Osteoblast (primary cell): ENCODE measurements around the gene DESI1. TPM values are rescaled to one million over a fixed set of nuclear protein-coding genes. Genes with fewer than 3 reads are reported as not detected.
"Not testable (repeated sequence)": the region's sequence is repeated elsewhere in the genome, so short reads cannot be mapped to it uniquely, and the experiment has no call there.

Source experiments
- DNase-seq: peaks from one replicate; pipeline ENCODE4 v3.0.0; 2011; ENCODE audit warnings: low spot score, mixed read lengths; ENCODE audit not compliant: insufficient read length; ENCODE audit errors: missing footprints
- H2AFZ ChIP-seq: 2 replicates; pipeline ENCODE4 v1.6.0; 2011; ENCODE audit warnings: mild to moderate bottlenecking, low read length
- H3K27ac ChIP-seq: 2 replicates; pipeline ENCODE4 v1.5.1; 2011; ENCODE audit warnings: mild to moderate bottlenecking, low read depth, low read length, moderate library complexity
- H3K27me3 ChIP-seq: 2 replicates; pipeline ENCODE4 v1.6.0; 2012; ENCODE audit warnings: mild to moderate bottlenecking, control low read depth, inconsistent platforms, low read length, moderate library complexity; ENCODE audit not compliant: insufficient read depth
- H3K36me3 ChIP-seq: 2 replicates; pipeline ENCODE4 v1.5.1; 2011; ENCODE audit warnings: mild to moderate bottlenecking, low read length, control low read depth, moderate library complexity; ENCODE audit not compliant: insufficient read depth
- H3K4me1 ChIP-seq: 2 replicates; pipeline ENCODE4 v1.5.1; 2011; ENCODE audit warnings: mild to moderate bottlenecking, low read length, control low read depth, moderate library complexity; ENCODE audit not compliant: insufficient read depth
- H3K4me2 ChIP-seq: 2 replicates; pipeline ENCODE4 v1.6.0; 2011; ENCODE audit warnings: mild to moderate bottlenecking, low read length; ENCODE audit not compliant: insufficient read depth
- H3K4me3 ChIP-seq: fragments of 200-600 bp; sonication (generic); 3 replicates; pipeline ENCODE4 v1.5.1; 2012; ENCODE audit warnings: mild to moderate bottlenecking, low read length, inconsistent platforms; ENCODE audit not compliant: insufficient read depth
- H3K79me2 ChIP-seq: 2 replicates; pipeline ENCODE4 v1.6.0; 2012; ENCODE audit warnings: mild to moderate bottlenecking, low read length, control low read depth, inconsistent platforms; ENCODE audit not compliant: insufficient read depth
- H3K9me3 ChIP-seq: 2 replicates; pipeline ENCODE4 v1.5.1; 2011; ENCODE audit warnings: low read depth, low read length, control low read depth
- H4K20me1 ChIP-seq: 2 replicates; pipeline ENCODE4 v1.6.0; 2012; ENCODE audit warnings: mild to moderate bottlenecking, low read length, control low read depth; ENCODE audit not compliant: insufficient read depth
- total RNA-seq: library from RNA; depleted of rRNA; stranded (reverse); fragments of >200 nt; gene quantifications from 2 replicates; pipeline ENCODE4 v1.2.3, GENCODE V29; 2012
- TF ChIP-seq, protein P1 (sequence below): IDR thresholded peaks from 2 replicates; pipeline ENCODE4 v1.5.1; 2011; ENCODE audit warnings: mild to moderate bottlenecking, low read depth, low read length, moderate library complexity; ENCODE audit errors: extremely low read depth

Gene DESI1
- total RNA-seq, 1 donor: 16.3 TPM

- DNase-seq: no peak
- peaks cover 57% of the 10 kb centered on the region for H3K79me2 ChIP-seq
- H4K20me1 ChIP-seq: peaks cover 15% of the 10 kb centered on the region
- no peaks in the 10 kb centered on the region for H3K4me1 ChIP-seq
- H2AFZ ChIP-seq: no peak overlapping the region
- no peaks in the 10 kb centered on the region for H3K9me3 ChIP-seq
- no peak overlapping the region for H3K4me3 ChIP-seq
- H3K27me3 ChIP-seq: no peaks in the 10 kb centered on the region
- TF ChIP-seq, protein P1, sequence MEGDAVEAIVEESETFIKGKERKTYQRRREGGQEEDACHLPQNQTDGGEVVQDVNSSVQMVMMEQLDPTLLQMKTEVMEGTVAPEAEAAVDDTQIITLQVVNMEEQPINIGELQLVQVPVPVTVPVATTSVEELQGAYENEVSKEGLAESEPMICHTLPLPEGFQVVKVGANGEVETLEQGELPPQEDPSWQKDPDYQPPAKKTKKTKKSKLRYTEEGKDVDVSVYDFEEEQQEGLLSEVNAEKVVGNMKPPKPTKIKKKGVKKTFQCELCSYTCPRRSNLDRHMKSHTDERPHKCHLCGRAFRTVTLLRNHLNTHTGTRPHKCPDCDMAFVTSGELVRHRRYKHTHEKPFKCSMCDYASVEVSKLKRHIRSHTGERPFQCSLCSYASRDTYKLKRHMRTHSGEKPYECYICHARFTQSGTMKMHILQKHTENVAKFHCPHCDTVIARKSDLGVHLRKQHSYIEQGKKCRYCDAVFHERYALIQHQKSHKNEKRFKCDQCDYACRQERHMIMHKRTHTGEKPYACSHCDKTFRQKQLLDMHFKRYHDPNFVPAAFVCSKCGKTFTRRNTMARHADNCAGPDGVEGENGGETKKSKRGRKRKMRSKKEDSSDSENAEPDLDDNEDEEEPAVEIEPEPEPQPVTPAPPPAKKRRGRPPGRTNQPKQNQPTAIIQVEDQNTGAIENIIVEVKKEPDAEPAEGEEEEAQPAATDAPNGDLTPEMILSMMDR: no peak
- H3K36me3 ChIP-seq: peaks cover 83% of the 10 kb centered on the region
- H3K4me2 ChIP-seq: no peak overlapping the region
- no peak overlapping the region for H3K27ac ChIP-seq
These were observed 21.7 kb upstream of the DESI1 start for GRCh38 chr22:41642331-41643110.

DNA sequence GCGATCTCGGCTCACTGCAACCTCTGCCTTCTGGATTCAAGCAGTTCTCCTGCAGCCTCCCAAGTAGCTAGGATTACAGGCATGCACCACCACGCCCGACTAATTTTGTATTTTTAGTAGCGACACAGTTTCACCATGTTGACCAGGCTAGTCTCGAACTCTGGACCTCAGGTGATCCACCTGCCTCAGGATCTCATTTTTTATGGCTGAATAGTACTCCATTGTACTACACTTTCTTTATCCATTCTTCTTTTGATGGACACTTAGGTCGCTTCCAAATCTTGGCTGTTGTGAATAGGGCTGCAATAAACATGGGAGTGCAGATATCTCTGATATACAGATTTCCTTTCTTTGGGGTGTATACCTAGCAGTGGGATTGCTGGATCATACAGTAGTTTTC is 21.0 kb upstream of the DESI1 start:
- Histone ChIP-seq H3K36me3 (peaks cover 83% of the 10 kb centered on the region), H3K79me2 (peaks cover 62% of the 10 kb centered on the region), H3K4me3 (no peak overlapping the region), H3K4me2 (no peak overlapping the region), H2AFZ (no peak overlapping the region), H4K20me1 (peaks cover 18% of the 10 kb centered on the region), H3K4me1 (no peaks in the 10 kb centered on the region), H3K9me3 (no peaks in the 10 kb centered on the region), H3K27ac (no peak overlapping the region), H3K27me3 (no peaks in the 10 kb centered on the region)
- TF ChIP-seq, protein P1: no peak
- no peak for DNase-seq

DNA sequence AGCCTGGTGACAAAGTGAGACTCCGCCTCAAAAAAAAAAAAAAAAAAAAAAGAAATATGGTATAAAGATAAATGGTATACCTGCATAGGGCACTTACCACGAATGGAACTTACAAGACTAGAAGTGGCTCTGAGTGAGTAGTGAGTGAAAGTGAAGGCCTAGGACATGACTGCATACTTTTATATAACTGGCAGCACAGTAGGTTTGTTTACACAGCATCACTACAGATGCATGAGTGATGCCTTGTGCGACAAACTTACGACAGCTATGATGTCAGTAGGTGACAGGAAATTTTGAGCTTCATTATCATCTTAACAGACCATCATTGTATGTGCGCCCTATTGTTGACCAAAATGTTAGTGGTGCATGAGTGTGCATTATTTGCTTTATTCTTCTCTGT is 17.9 kb upstream of the DESI1 start:
- Histone ChIP-seq H3K4me1 (peaks cover 10% of the 10 kb centered on the region), H3K4me3 (no peak overlapping the region), H4K20me1 (peaks cover 25% of the 10 kb centered on the region), H3K27me3 (no peaks in the 10 kb centered on the region), H3K27ac (no peak overlapping the region), H3K36me3 (peaks cover 81% of the 10 kb centered on the region), H2AFZ (no peak overlapping the region), H3K9me3 (no peaks in the 10 kb centered on the region), H3K4me2 (no peak overlapping the region), H3K79me2 (peaks cover 58% of the 10 kb centered on the region)
- DNase-seq: no peak
- TF ChIP-seq, protein P1: no peak

DNA sequence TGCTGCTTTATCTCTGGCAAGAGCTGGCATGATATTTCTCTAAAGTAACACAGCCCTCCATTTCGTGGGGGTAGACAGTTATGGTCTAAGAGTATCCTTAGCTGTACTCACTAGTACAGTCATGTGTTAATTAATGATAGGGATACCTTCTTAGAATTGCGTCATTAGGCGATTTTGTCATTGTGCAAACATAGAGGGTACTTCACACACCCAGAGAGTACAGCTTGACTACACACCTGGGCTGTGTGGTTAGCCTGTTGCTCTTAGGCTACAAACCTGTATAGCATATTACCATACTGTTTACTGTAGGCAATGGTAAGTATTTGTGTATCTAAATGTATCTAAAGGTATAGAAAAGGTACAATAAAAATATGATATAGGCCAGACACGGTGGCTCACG is 17.3 kb upstream of the DESI1 start:
- Histone ChIP-seq H4K20me1 (peaks cover 25% of the 10 kb centered on the region), H3K79me2 (peaks cover 59% of the 10 kb centered on the region), H3K36me3 (peaks cover 83% of the 10 kb centered on the region)

GRCh38 chr22:41637623-41638022 is 16.8 kb upstream of the DESI1 start:
- H3K4me2 ChIP-seq, H3K9me3 ChIP-seq, DNase-seq, H3K27me3 ChIP-seq, H3K27ac ChIP-seq, H3K4me1 ChIP-seq, H2AFZ ChIP-seq, H3K4me3 ChIP-seq: not testable (repeated sequence)
- Histone ChIP-seq H3K79me2 (peaks cover 55% of the 10 kb centered on the region), H3K36me3 (peaks cover 78% of the 10 kb centered on the region), H4K20me1 (peaks cover 25% of the 10 kb centered on the region)

More for the DNA sequence above, 17.3 kb upstream of the DESI1 start:
- H3K9me3 ChIP-seq: no peaks in the 10 kb centered on the region
- no peak for DNase-seq
- peaks cover 10% of the 10 kb centered on the region for H3K4me1 ChIP-seq
- H3K4me3 ChIP-seq: no peak overlapping the region
- H2AFZ ChIP-seq: no peak overlapping the region
- no peak overlapping the region for H3K27ac ChIP-seq
- no peaks in the 10 kb centered on the region for H3K27me3 ChIP-seq
- no peak overlapping the region for H3K4me2 ChIP-seq
- TF ChIP-seq, protein P1: no peak
